NCI-H2107 (cell line): Measurements from ENCODE around the gene DNAJA1.
A peak's percentile ranks its signal among the peaks of the same experiment; 100 is the strongest.

Experiments
- DNase-seq: peaks from one replicate; lab custom pipeline; 2025; lab: John Stamatoyannopoulos, UW

DNAJA1 gene

DNA sequence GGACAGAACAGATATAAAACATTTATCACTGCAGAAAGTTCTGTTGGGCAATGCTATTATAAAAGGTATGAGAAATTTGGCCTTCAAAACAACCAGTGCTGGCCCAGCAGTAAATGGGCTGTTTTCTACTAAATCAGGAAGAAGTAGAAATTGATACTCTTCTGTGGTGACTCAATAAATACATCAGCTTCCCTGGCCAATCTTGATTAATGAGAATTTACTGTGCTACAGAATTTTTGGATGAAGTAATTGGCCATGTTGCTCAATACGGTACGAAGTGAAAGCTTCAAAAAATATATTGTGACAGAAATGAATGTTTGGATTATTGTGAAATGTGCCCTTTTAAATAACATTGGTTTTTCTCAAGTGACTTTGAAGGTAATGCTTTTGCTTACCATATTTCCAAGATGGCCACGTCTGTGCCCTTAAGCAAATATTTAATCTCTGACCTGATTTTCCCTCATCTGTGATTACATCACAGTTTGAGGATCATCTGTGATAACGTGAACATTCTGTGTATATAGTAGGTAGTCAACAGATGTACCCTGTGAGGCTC is 4.2 kb downstream of the DNAJA1 start:
- DNase-seq, result no peak

- DNase-seq, result no peak
Measured at GRCh38 chr9:33030285-33030684, 5.2 kb downstream of the DNAJA1 start.

- DNase-seq, result no peak
Measured at GRCh38 chr9:33032292-33032691, 7.2 kb downstream of the DNAJA1 start.

GRCh38 chr9:33032865-33033264 is 7.8 kb downstream of the DNAJA1 start:
- DNase-seq, result no peak

DNA sequence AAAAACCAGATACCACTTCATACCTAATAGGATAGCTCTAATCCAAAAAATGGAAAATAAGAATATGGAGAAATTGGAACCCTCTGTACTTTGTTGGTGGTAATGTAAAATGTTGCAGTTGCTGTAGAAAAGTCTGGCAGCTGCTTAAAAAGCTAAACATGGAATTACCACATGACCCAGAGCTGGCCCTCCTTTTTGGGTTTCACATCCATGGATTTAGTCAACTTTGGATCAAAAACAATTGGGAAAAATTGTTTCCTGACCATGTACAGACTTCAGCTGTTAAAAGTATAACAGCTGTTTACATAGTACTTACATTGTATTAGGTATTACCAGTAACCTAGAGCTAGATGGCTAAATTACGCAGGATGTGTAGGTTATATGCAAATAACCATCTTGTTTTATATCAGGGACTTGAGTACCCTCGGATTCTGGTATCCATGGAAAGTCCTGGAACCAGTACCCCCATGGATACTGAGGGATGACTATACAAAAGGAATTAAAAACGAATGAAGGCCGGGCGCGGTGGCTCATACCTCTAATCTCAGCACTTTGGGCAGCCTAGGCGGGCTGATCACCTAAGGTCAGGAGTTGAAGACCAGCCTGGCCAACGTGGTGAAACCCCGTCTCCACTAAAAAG is 15.8 kb downstream of the DNAJA1 start:
- DNase-seq, result no peak

- DNase-seq, result no peak
Measured at GRCh38 chr9:33041432-33042188, 16.5 kb downstream of the DNAJA1 start.

DNA sequence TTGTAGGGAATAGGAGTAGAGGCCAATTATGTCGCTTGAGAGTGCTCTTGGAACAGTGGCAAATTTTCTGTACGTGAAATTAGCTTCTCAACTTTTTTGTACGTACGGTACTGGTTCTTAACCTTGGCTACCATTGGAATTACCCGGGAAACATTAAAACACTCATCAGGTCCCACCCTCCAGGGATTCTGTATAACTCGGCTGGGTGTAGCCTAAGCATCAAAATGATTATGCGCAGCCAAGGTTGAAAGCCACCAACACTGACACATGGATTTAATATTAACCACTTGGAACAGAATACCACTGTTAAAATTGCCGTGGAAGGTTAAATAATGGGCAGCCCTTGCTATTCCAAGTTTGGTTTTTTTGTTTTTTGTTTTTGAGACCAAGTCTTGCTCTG is 17.4 kb downstream of the DNAJA1 start:
- DNase-seq, result no peak

DNA sequence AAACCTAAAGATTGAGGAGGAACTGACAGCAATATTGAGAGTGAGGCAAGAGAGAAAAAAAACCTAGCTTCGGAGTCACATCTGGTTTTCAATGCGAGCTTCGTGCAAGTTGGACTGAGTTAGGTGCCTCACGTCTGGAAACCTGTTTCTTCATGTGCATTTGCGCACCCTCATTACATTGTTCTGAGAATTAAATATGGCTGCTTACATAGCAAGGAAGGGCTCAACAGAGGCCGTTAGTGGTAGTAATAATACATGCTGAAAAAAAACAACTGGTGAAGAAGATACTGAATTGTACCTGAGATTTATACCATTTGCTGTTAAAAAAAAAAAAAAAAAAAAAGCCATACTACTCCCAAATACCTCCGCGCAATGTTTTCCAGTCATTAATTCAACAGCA is 18.6 kb downstream of the DNAJA1 start:
- DNase-seq, result no peak

DNA sequence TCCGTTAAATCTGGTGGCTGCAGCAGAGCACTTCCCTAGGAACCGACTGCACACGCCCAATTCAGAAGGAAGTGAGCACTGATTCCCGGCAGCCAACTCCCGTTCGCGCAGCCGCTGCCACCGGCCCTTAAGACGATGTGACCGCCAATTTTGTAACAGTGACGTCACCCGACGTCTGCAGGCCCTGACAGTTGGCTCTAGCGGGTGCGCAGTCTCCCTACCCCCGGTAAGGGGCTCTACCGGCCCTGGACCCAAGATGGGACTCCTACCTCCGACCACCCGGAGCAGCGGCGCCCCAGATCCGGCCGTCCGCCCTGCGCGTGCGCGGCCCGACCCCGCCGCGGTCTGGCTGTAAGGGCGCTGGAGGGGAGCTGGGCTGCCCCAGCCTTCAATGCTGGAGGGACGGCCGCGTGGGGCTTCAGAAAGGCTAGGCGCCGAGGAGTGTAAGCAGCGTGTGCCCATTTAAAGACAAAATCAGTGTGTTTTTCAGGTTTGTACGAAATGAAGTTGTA is 19.1 kb downstream of the DNAJA1 start:
- peak; percentile 78 for DNase-seq

GRCh38 chr9:33044677-33045282 is 19.7 kb downstream of the DNAJA1 start:
- DNase-seq, result no peak

- DNase-seq, result no peak
Measured at GRCh38 chr9:33046061-33046460, 21.0 kb downstream of the DNAJA1 start.

DNA sequence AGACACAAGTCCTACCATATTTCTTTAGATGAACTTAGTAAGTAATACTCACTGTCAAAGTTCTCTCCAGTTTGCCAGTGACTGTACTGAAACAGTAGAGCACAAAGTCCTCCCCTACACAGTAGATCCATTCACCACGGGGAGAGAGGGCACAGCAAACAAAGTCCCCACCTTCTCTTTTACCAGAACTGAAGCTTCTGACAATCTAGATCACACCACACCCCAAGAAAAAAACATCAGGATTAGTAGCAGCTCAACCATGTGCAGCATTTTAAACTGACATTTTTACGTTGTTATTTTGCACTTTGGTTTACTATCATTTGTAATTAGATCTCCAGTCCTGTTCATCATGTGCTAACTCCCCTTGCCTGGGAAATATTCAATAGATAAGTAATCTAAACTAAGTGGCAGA is 23.0 kb downstream of the DNAJA1 start:
- no peak for DNase-seq

DNA sequence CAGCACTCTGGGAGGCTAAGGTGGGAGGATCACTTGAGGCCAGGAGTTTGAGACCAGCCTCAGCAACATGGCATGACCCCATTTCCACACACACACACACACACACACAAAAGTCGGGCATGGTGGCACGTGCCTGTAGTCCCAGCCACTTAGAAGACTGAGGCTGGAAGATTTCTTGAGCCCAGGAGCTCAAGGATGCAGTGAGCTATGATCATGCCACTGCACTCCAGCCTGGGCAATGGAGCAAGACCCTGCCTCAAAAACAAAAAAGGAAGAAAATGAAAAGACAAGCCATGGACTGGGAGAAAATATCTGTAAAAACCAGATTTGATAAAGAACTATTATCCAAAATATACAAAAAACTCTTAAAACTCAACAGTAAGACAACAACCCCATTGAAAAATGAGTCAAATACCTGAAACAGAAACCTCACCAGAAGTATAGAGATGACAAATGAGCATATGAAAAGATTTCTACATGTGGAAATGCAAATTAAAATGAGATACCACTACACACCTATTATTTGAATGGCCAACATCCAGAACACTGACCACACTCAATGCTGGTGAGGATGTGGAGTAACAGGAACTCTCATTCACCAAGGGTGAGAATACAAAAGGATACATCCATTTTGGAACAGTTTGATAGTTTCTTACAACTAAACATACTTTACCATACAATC is 24.7 kb downstream of the DNAJA1 start:
- no peak for DNase-seq

DNA sequence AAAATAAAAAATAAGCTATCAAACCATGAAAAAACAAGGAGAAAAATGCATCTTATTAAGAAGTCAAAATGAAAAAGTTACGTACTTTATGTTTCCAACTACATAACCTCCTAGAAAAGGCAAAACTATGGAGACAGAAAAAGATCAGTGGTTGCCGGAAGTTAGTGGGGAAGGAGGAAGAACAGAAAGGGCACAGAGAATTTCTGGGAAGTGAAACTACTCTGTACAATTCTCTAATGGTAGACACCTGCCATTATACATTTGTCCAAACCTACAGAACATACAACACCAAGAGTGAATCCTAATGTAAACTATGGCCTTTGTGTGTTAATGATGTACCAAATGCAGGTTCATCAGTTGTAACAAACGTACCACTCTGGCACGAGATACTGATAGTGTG is 26.1 kb downstream of the DNAJA1 start:
- no peak for DNase-seq

- no peak for DNase-seq
Measured at GRCh38 chr9:33065157-33066076, 40.3 kb downstream of the DNAJA1 start.

- DNase-seq, result no peak
Measured at GRCh38 chr9:33068991-33069390, 43.9 kb downstream of the DNAJA1 start.

DNA sequence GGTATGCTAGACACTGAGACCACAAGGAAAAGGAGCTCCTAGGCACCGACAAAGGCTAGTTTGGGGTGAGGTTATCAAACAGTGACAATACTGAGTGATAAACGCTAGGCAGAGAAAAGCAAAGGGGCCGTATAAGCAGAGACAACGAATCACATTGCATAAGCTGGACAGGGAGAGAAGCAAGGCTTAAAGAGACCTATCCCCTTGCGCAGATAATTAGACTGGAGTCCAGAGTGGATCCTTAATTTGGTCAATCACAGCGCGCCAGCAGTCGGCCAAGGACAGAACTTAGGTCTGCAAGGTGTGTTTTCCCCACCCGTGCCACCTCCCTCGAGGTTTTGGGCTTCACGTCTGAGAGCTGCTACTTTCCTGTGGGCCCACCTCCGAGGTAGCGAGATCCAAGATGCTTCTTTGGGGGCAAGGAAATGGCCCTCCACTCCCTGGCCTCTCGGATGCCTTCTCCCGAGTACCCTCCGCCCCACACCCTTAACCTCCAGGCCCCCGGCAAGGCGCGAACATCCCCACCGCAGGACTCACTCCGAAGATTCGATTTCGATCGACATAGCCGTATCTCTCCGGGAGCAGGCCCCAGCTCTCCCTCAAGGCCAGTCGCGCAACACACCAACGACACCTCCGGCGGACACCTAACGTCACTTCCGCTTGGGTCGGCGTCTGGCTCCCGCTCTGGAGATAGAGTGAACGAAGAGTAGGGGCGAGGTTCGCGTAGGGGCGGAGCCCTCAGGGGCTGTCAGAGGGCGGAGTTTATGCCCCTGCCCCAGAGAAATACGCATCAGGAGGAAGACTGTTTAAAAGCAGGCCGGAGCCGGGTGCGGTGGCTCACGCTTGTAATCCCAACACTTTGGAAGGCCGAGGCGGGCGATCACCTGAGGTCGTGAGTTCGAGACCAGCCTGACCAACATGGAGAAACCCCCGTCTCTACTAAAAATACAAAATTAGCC is 51.3 kb downstream of the DNAJA1 start, which contains the start of gene SMU1:
Gene SMU1 (minus strand): TSS at position 629 of the 959 bp plus-strand sequence. CDS start 66 bp downstream, at position 563.
- peak; percentile 84 for DNase-seq

DNA sequence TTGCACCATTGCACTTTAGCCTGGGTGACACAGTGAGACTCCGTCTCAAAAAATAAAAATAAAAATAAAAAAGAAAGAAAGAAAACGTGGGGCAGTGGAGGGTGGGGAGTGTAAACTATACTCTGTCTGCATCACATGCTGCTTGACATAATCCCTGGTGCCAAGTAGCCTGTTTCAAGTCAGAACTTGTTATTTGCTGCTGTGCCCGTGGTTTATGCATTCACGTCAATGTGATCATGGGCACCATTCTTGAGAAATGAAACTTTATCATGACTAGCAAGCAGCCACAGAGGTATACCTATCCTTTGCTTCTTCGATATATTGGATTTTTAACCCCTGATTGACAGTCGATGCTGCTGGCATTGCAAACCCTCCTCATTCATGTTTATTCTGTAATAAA is 55.5 kb downstream of the DNAJA1 start:
- no peak for DNase-seq

DNA sequence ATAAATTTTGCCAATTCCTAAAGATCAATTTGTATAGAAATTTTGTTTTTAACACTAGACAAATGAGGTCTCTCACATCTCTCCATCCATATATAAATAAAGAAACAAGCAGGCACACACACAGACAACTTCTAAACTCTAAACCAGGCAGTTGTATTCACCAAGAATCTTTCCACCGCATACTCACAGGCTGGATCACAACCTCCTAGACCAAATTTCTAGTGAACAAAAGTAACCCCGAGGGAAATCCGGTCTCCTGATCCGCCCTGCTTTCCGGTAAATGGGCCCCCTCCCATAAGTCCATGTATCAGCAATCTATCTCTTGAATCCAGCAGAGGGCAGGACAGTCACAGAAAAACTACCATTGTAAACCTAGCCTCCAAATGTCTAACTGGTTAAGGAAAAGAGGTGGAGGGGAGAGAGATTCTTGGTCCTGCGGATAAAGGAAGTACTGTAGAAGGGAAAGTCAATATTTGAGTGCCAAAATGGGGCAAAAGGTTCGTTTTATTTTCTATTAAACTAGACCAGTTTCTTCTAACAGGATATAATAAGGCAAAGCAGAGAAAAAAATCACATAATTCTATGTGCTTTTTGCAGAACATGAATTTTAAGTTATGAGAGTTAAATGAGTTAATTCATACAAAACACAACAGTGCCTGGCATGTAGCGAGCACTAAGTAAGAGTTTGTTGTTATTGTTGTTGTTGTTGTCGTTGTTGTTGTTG is 56.2 kb downstream of the DNAJA1 start:
- DNase-seq, result peak; percentile 25
